Psoas muscle (tissue), 8 donors: Measurements from ENCODE around the gene CTNNA1. TPM values are rescaled to one million over a fixed set of nuclear protein-coding genes. Genes with fewer than 3 reads are reported as not detected.

ENCODE experiments used
- ATAC-seq, 4 donors: fragments of 200-7000 bp; cut with Tn5 transposase; one replicate each; pipeline ENCODE4 v1.9.1; 2020; ENCODE audit warnings: moderate library complexity in 3 of 4, mild to moderate bottlenecking in 2 of 4
- DNase-seq, 2 donors: peaks; one replicate each; pipeline ENCODE4 v3.0.0-alpha.2; 2020
- H3K27ac ChIP-seq: fragments of 200-600 bp; one replicate; pipeline ENCODE4 v1.8.0; 2022
- H3K27me3 ChIP-seq, 3 donors: fragments of 200-600 bp in 1 of 3; one replicate each; pipeline versions ENCODE4 v1.6.1 to v1.8.0; 2013 to 2022; ENCODE audit warnings: low read length in 2 of 3, mild to moderate bottlenecking in 2 of 3, moderate library complexity in 1 of 3; ENCODE audit not compliant: insufficient read depth in 3 of 3
- H3K36me3 ChIP-seq, 2 donors: fragments of 200-600 bp in 1 of 2; one replicate each; pipeline versions ENCODE4 v1.6.1 to v1.8.0; 2013 to 2022; ENCODE audit warnings: low read depth in 1 of 2, mild to moderate bottlenecking in 1 of 2, moderate library complexity in 1 of 2; ENCODE audit not compliant: insufficient read depth in 1 of 2
- H3K4me1 ChIP-seq: fragments of 200-600 bp; one replicate; pipeline ENCODE4 v1.8.0; 2022
- H3K4me3 ChIP-seq: fragments of 200-600 bp; one replicate; pipeline ENCODE4 v1.8.0; 2022; ENCODE audit warnings: mild to moderate bottlenecking
- H3K9me3 ChIP-seq: fragments of 200-600 bp; one replicate; pipeline ENCODE4 v1.8.0; 2022
- WGBS, 3 donors: extraction: QIAGEN DNeasy Blood & Tissue Kit; methylation state at CpG; one replicate each; pipeline versions ENCODE4 v1.1.6 to v1.1.7; 2013; 5-methylcytosine and 5-hydroxymethylcytosine counted together
- intact Hi-C, 2 donors: fragments of 100-400 bp; cut with DNase I; formaldehyde crosslinking; loops; one replicate each; pipeline versions ENCODE4 v1.11.0 to v1.14.2; 2022
- polyA plus RNA-seq, 3 donors: library from polyadenylated mRNA; stranded (reverse); fragments of 200-250 nt; gene quantifications; one replicate each; pipeline ENCODE4 v1.2.3, GENCODE V29; 2013
- total RNA-seq, 4 donors: library from RNA; stranded (reverse); fragmentation: NEBNext Ultra II Directional in 2 of 4; extraction: Animal tissue kit (Norgen Biotek cat#: 25700) in 2 of 4; gene quantifications; one replicate each; pipeline versions ENCODE4 v1.2.1 to v1.2.4, GENCODE V29; 2021 to 2023
- TF ChIP-seq, protein P1 (sequence below): fragments of 200-600 bp; IDR thresholded peaks from one replicate; pipeline ENCODE4 v1.8.0; 2022; ENCODE audit warnings: antibody characterized with exemption
- donor health status: healthy with polysubstance abuse.
- donor health status: DM: no; HTN: no; CAD: no; lungs with moderate emphysema.
- donor health status: Bipolar disorder and iron deficiency.
- donor health status: healthy.
- donor health status: DM: yes; HTN: yes; CAD: no.
- donor health status: DM: no; HTN: no; CAD: no.
- donor health status: DM: no; HTN: no; CAD: no.
- donor health status: DM: yes; HTN: yes; CAD: no.

Gene CTNNA1
- total and polyA plus RNA-seq, 7 donors: 58.8 to 162 (median 99.3) TPM

DNA sequence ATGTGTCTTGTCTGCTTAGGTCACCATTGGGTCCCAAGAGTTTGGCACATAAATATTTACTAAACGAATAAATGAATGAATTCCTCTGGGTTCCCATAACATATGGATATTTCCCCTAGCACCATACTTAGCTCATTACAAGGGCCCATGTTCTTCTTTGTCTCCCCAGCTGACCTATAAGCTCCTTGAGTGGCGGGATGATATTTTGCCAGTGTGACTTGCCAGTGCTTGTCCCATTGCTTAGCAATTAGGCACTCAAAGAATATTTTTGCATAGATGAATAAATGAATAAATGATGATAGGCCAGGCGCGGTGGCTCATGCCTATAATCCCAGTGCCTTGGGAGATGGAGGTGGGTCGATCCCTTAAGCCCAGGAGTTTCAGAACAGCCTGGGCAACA lies 16.9 kb upstream of the CTNNA1 start:
- Histone ChIP-seq H3K27ac (no peak overlapping the region), H3K36me3 (no peaks in the 10 kb centered on the region), H3K4me3 (no peak overlapping the region), H3K27me3 (no peaks in the 10 kb centered on the region), H3K4me1 (no peaks in the 10 kb centered on the region), H3K9me3 (no peaks in the 10 kb centered on the region)
- intact Hi-C loops: no loop called here
- DNase-seq (no peak), ATAC-seq (no peak)
- TF ChIP-seq, protein P1, sequence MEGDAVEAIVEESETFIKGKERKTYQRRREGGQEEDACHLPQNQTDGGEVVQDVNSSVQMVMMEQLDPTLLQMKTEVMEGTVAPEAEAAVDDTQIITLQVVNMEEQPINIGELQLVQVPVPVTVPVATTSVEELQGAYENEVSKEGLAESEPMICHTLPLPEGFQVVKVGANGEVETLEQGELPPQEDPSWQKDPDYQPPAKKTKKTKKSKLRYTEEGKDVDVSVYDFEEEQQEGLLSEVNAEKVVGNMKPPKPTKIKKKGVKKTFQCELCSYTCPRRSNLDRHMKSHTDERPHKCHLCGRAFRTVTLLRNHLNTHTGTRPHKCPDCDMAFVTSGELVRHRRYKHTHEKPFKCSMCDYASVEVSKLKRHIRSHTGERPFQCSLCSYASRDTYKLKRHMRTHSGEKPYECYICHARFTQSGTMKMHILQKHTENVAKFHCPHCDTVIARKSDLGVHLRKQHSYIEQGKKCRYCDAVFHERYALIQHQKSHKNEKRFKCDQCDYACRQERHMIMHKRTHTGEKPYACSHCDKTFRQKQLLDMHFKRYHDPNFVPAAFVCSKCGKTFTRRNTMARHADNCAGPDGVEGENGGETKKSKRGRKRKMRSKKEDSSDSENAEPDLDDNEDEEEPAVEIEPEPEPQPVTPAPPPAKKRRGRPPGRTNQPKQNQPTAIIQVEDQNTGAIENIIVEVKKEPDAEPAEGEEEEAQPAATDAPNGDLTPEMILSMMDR: no peak
- WGBS, 3 donors: 91 to 98% (median 94%) methylated on average over 5 of the region's 5 CpGs

DNA sequence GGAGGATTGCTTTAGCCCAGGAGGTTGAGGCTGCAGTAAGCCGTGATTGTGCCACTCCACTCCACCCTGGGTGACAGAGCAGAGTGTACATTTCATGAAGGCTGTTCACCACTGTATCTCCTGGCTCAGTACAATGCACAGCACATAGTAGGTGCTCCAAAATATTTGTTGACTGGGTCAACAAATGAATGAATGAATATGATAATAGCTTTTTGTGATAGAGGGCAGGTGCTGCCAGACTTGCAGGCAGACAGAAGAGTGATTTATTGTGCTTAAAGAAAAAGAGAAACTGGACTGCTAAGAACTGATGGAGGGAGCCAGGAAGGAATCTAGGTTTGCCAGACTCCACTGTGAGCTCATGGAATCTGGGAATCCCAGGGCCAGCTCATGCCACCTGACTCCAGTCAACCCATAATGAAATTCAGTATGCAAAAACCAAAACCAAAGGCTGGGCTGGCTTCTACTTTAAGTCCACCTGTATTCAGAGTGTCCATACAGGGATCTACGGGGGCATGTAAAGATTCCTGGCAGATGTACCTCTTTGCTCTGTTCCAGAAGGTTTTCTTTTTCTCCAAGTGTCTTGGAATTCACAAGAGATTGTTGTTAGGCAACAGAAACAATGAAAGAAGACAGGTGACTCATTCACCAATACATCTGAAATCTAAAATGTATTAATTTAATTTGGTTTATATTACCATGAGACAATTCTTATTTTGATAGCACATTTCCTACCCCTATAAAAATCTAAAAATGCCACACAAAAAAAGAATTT lies 15.5 kb upstream of the CTNNA1 start:
- peaks cover 4% of the 10 kb centered on the region for H3K4me1 ChIP-seq
- no peaks in the 10 kb centered on the region for H3K9me3 ChIP-seq
- TF ChIP-seq, protein P1: no peak
- no peak for ATAC-seq
- DNase-seq: no peak
- H3K27ac ChIP-seq: no peak overlapping the region
- WGBS, 3 donors: 83 to 88% (median 85%) methylated on average over 2 of the region's 2 CpGs
- H3K4me3 ChIP-seq: no peak overlapping the region
- no peaks in the 10 kb centered on the region for H3K36me3 ChIP-seq
- intact Hi-C loops: no loop called here
- H3K27me3 ChIP-seq: no peaks in the 10 kb centered on the region

GRCh38 chr5:138738399-138738798 lies 14.8 kb upstream of the CTNNA1 start:
- ATAC-seq (no peak), DNase-seq (no peak)
- H3K36me3 ChIP-seq: no peaks in the 10 kb centered on the region
- intact Hi-C loops: no loop called here
- H3K27ac ChIP-seq: no peak overlapping the region
- H3K27me3 ChIP-seq: no peaks in the 10 kb centered on the region
- peaks cover 4% of the 10 kb centered on the region for H3K4me1 ChIP-seq
- no peak overlapping the region for H3K4me3 ChIP-seq
- H3K9me3 ChIP-seq: no peaks in the 10 kb centered on the region
- WGBS, 3 donors: 82 to 86% (median 83%) methylated on average over 4 of the region's 4 CpGs
- TF ChIP-seq, protein P1: no peak

DNA sequence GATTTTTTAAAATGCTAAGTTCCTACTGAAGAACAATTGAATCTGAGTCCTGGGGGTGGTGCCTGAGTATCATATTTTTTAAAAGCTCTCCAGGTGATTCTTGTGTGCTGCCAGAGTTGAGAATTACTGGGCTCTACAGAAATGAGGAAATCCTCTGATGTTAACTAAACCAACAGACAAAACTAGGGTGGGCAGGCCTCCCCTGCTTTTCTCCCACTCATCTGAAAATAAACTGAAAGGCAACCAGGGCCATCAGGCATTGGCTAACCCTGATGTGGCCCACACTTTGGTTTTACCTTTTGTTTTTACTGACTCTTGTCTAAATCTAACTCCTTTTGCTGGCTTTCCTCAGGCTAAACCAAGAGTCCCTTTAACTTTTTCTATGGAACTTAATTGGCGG lies 13.3 kb upstream of the CTNNA1 start:
- no peak for DNase-seq
- H3K9me3 ChIP-seq: no peaks in the 10 kb centered on the region
- TF ChIP-seq, protein P1: no peak
- intact Hi-C loops: no loop called here
- H3K27me3 ChIP-seq: no peaks in the 10 kb centered on the region
- no peak for ATAC-seq
- H3K36me3 ChIP-seq: no peaks in the 10 kb centered on the region
- WGBS, 3 donors: 94 to 100% (median 98%) methylated on average over 1 of the region's 1 CpG
- H3K4me1 ChIP-seq: peaks cover 4% of the 10 kb centered on the region
- no peak overlapping the region for H3K27ac ChIP-seq
- no peak overlapping the region for H3K4me3 ChIP-seq

- intact Hi-C loops: no loop called here
- Histone ChIP-seq H3K27ac (no peak overlapping the region), H3K4me3 (no peak overlapping the region), H3K36me3 (no peaks in the 10 kb centered on the region), H3K27me3 (no peaks in the 10 kb centered on the region), H3K9me3 (no peaks in the 10 kb centered on the region), H3K4me1 (peaks cover 4% of the 10 kb centered on the region)
- DNase-seq: no peak
- ATAC-seq: no peak
- WGBS, 3 donors: 73 to 79% (median 78%) methylated on average over 4 of the region's 4 CpGs
- TF ChIP-seq, protein P1: no peak
These were observed 9.7 kb upstream of the CTNNA1 start for GRCh38 chr5:138743484-138743883.
